ENCODE measurements around the gene ASIC4. TPM values are rescaled to one million over a fixed set of nuclear protein-coding genes. Genes with fewer than 3 reads are reported as not detected.

The ASIC4 gene
- polyA plus RNA-seq, 1 donor (not counting 4 experiments of a cell fraction or from before 2014, with no cell fraction given) = not detected

DNA sequence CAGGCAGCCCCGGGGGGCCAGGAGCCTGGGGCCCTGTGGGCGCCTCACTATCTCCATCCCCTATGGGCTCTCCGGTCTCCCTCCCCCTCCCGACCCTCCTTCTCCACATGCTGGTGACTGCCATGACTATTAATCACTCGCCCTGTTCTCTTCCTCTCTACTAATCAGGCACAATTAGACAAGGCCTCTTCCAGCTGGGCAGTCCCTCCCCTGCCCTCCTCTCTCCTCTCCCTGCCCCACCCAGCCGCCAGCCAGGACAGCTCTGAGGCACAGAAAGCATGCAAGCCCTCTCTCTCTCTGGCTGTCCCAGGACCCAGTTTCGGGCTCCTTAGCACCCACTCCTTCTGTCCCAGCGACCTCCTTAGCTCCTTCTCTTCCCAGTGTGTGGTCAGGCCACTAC is 5.8 kb downstream of the ASIC4 start:
- H3K4me1 ChIP-seq (ENCODE audit: control insufficient read depth, extremely low read depth, insufficient read depth, low read length) = peaks cover 8% of the 10 kb centered on the region
- H3K27me3 ChIP-seq (ENCODE audit: control insufficient read depth, extremely low read depth, insufficient read depth, low read length) = peaks cover 38% of the 10 kb centered on the region
- no peak overlapping the region for H3K9ac ChIP-seq (ENCODE audit: control insufficient read depth, extremely low read depth, insufficient read depth, low read length)
- H3K9me1 ChIP-seq (ENCODE audit: control insufficient read depth, extremely low read depth, insufficient read depth, low read length) = no peaks in the 10 kb centered on the region
- DNase-seq (ENCODE audit: low read depth, low spot score) (no peak), FAIRE-seq (no peak)
- no peaks in the 10 kb centered on the region for H3K79me2 ChIP-seq (ENCODE audit: control insufficient read depth, insufficient read depth, low read length)
- TF ChIP-seq, protein P1, sequence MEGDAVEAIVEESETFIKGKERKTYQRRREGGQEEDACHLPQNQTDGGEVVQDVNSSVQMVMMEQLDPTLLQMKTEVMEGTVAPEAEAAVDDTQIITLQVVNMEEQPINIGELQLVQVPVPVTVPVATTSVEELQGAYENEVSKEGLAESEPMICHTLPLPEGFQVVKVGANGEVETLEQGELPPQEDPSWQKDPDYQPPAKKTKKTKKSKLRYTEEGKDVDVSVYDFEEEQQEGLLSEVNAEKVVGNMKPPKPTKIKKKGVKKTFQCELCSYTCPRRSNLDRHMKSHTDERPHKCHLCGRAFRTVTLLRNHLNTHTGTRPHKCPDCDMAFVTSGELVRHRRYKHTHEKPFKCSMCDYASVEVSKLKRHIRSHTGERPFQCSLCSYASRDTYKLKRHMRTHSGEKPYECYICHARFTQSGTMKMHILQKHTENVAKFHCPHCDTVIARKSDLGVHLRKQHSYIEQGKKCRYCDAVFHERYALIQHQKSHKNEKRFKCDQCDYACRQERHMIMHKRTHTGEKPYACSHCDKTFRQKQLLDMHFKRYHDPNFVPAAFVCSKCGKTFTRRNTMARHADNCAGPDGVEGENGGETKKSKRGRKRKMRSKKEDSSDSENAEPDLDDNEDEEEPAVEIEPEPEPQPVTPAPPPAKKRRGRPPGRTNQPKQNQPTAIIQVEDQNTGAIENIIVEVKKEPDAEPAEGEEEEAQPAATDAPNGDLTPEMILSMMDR (optimal IDR thresholded peaks at IDR 0.05 in 1 of 3, IDR thresholded peaks at IDR 0.05 in 1 of 3, conservative IDR thresholded peaks at IDR 0.05 in 1 of 3; ENCODE audit: extremely low read depth in 1 of 3, insufficient read depth in 2 of 3, low read length in 3 of 3) = no peak
- TF ChIP-seq EZH2 (IDR thresholded peaks at IDR 0.05; ENCODE audit: low read length) = no peak
- H3K9me3 ChIP-seq (ENCODE audit: control insufficient read depth, low read depth, low read length) = no peaks in the 10 kb centered on the region
- no peaks in the 10 kb centered on the region for H3K36me3 ChIP-seq (ENCODE audit: control insufficient read depth in 2 of 2, extremely low read depth in 1 of 2, insufficient read depth in 2 of 2, low read length in 2 of 2)
- H4K20me1 ChIP-seq (ENCODE audit: control insufficient read depth, extremely low read depth, insufficient read depth, low read length) = no peaks in the 10 kb centered on the region
- H3K27ac ChIP-seq (ENCODE audit: control insufficient read depth, insufficient read depth, low read length) = no peak overlapping the region
- dilution Hi-C loops (cut with MboI; ENCODE audit: extremely low pct_ligation_motif_present, low sequenced_read_pairs) = no loop called here
- no peak overlapping the region for H3K4me3 ChIP-seq (ENCODE audit: control insufficient read depth in 2 of 3, extremely low read depth in 1 of 3, insufficient read depth in 2 of 3, low read depth in 1 of 3, low read length in 3 of 3)
- H2AFZ ChIP-seq (ENCODE audit: control insufficient read depth, low read length) = no peak overlapping the region
- H3K4me2 ChIP-seq (ENCODE audit: control insufficient read depth, extremely low read depth, insufficient read depth, low read depth, low read length) = no peak overlapping the region

DNA sequence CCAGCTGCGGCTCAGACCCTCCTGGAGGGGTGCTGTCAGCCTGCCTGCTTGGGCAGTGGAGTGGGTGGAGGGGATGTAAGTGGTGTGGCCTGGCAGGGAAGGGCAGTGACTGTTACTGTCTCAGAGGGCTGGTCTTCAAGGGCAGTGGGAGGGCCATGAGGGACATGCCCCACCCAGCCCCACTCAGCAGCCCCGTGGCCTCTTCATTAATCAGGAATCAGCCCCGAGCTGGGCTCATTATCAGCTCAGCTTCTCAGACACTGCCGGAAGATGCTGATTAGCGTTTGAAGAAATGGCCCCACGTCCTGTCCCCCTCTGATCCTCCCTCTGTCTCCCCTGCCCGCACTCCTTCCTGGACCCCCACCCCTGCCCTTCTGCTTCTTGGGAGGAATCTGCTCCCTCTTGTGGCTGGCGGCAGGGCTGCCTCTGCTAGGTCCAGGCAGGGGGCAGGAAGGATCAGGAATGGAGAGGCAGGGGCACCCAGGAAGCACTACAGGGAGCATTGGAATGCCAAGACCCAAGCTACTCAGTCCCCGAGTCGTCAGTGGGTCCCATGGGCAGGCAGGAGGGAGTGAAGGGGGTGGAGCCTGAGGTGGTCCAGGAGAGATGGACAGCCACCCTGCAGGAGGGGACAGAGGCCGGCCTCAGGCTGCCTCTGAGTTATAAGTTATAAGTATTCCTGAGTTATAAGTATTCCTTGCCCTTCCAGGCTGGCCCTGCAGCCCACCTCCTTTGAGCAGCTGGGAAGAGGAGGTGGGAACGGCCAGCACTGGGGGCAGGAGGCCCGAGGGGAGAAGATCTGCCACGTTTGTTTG is 7.0 kb downstream of the ASIC4 start:
- no peaks in the 10 kb centered on the region for H3K9me3 ChIP-seq (ENCODE audit: control insufficient read depth, low read depth, low read length)
- H3K9me1 ChIP-seq (ENCODE audit: control insufficient read depth, extremely low read depth, insufficient read depth, low read length) = no peaks in the 10 kb centered on the region
- FAIRE-seq (no peak), DNase-seq (ENCODE audit: low read depth, low spot score) (no peak)
- TF ChIP-seq EZH2 (IDR thresholded peaks at IDR 0.05; ENCODE audit: low read length) = no peak
- TF ChIP-seq, protein P1 (optimal IDR thresholded peaks at IDR 0.05 in 1 of 3, IDR thresholded peaks at IDR 0.05 in 1 of 3, conservative IDR thresholded peaks at IDR 0.05 in 1 of 3; ENCODE audit: extremely low read depth in 1 of 3, insufficient read depth in 2 of 3, low read length in 3 of 3) = peak; percentile 47 to 73 (median 66)
- no peak overlapping the region for H3K4me2 ChIP-seq (ENCODE audit: control insufficient read depth, extremely low read depth, insufficient read depth, low read depth, low read length)
- dilution Hi-C loops (cut with MboI; ENCODE audit: extremely low pct_ligation_motif_present, low sequenced_read_pairs) = no loop called here
- H3K36me3 ChIP-seq (ENCODE audit: control insufficient read depth in 2 of 2, extremely low read depth in 1 of 2, insufficient read depth in 2 of 2, low read length in 2 of 2) = no peaks in the 10 kb centered on the region
- H2AFZ ChIP-seq (ENCODE audit: control insufficient read depth, low read length) = no peak overlapping the region
- H3K9ac ChIP-seq (ENCODE audit: control insufficient read depth, extremely low read depth, insufficient read depth, low read length) = no peak overlapping the region
- H4K20me1 ChIP-seq (ENCODE audit: control insufficient read depth, extremely low read depth, insufficient read depth, low read length) = peaks cover under 1% of the 10 kb centered on the region
- no peak overlapping the region for H3K27ac ChIP-seq (ENCODE audit: control insufficient read depth, insufficient read depth, low read length)
- H3K27me3 ChIP-seq (ENCODE audit: control insufficient read depth, extremely low read depth, insufficient read depth, low read length) = peaks cover 38% of the 10 kb centered on the region
- H3K4me3 ChIP-seq (ENCODE audit: control insufficient read depth in 2 of 3, extremely low read depth in 1 of 3, insufficient read depth in 2 of 3, low read depth in 1 of 3, low read length in 3 of 3) = no peak overlapping the region
- H3K4me1 ChIP-seq (ENCODE audit: control insufficient read depth, extremely low read depth, insufficient read depth, low read length) = peaks cover 8% of the 10 kb centered on the region
- no peaks in the 10 kb centered on the region for H3K79me2 ChIP-seq (ENCODE audit: control insufficient read depth, insufficient read depth, low read length)
